CD4-positive, alpha-beta T cell treated with Interleukin-6 at 100 ng/mL for 8 hours (primary cell): ENCODE measurements around the gene CTSC.
A peak's percentile ranks its signal among the peaks of the same experiment; 100 is the strongest.

Experiments used
- DNase-seq: peaks from one replicate; pipeline ENCODE4 v3.0.0-alpha.2; 2020; ENCODE audit warnings: mixed read lengths, low spot score

The CTSC gene

DNA sequence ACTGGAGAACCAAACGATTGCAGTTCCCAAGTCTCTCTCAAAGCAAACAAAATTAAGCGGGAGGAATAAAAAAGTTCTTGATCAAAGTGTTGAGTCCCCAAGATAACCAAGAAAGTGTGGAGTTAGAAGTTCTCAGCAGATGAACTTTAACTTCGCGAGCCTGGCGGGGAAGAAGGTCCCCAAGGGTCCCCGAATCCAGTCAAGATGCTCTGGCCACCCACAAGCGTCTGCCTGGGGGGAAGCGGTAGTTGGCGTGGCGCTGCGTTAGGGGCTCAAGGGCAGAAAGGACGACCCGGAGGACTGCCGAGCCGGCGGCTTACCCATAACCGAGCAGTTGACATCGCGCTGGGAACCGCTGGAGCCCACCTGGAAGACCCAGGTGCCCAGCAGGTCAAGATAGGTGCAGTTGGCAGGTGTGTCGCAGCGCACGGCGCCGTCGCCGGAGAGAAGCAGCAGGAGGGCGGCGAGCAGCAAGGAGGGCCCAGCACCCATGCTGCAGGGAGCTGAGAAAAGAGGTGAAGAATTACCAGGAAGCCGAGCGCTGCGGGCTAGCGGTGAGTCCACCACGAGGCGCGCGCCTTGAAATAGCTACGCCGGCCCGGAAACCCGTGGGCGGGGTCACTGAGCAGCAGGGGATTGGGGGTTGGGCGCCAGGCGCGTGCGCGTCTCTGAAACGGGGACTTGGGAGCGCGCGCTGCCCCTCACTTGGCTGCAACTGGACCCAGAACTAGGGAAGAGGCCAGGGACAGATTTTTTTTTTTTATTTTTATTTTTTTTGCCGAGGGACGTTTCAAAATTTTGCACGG is at the start of gene CTSC:
CTSC (minus strand) TSS at position 556 of the 806 bp plus-strand sequence; CDS start at position 492, 64 bp downstream.
- peak; percentile 91 for DNase-seq

GRCh38 chr11:88384669-88385005 is 47.1 kb upstream of the CTSC start:
- no peak for DNase-seq

DNA sequence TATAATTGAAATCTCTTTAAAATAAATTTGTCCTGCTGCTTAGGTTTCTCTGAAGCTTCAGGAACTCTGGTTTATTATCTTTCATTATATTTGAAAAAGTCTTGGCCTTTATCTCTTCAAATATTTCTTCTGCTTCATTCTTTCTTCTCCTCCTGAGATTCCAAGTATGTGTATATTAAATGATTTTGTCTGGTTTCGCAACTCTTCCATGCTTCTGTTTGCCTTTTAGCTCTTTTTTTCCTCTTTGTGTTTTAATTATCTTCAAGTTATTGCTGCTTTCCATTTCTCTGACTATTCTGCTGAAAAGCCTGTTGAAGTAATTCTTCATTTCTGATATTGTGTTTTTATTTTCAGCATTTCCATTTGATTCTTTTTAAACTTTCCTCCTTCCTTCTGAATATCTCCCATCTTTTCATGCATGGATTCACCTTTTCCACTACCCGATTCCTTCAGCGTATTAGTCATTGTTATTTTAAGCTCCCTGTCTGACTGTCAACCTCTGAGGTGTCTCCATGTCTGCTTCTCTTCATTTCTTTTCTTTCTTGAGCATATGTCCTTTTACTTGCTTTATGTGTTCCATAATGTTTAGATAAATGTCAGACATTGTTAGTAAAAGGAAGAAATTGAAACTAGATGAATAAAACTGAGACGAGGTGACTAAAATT is 46.6 kb upstream of the CTSC start:
- DNase-seq, result no peak

- DNase-seq, result no peak
Measured at GRCh38 chr11:88383447-88383846, 45.9 kb upstream of the CTSC start.

- no peak for DNase-seq
Measured at GRCh38 chr11:88379130-88379529, 41.6 kb upstream of the CTSC start.

DNA sequence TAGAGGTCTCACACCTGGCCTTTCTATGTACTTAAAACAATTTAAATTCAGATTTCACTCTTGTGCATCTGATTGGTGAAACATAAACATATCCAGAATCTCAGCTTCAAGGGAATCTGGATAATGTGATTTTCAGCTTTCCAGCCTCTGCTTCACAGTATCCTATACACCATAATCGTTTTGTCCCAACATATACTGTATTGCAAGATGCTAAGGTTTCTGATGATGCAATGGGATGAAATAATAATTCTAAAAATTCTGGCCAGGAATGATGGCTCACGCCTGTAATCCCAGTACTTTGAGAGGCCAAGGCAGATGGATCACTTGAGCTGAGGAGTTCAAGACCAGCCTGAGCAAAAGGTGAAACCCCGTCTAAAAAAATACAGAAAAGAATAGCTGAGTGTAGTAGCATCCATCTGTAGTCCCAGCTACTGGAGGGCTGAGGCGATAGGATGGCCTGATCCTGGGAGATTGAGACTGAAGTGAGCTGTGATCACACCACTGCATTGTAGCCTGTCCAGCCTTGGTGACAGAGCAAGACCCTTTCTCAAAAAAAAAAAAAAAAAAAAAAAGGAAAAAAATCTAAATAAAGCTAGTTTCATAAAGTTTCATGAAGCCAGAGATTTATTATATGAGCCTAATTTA is 41.0 kb upstream of the CTSC start:
- no peak for DNase-seq

DNA sequence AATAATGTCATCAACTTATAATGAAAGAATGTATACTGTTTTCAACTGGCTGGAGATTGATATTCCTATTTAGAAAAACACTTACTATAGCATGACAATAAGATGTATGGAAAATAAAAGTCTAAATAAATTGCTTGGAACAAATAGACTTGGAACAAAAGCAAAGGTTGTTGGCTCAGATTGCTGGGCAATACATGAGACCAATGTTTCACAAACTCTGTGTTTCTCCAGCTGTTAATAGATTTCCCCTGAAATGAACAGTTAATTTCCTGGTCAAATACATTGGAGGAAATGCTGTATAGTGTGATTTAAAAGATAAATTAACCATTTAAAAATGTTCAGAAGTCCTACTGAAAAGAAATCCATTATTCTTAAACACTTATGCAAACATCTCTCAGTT is 40.1 kb upstream of the CTSC start:
- DNase-seq, result no peak

DNA sequence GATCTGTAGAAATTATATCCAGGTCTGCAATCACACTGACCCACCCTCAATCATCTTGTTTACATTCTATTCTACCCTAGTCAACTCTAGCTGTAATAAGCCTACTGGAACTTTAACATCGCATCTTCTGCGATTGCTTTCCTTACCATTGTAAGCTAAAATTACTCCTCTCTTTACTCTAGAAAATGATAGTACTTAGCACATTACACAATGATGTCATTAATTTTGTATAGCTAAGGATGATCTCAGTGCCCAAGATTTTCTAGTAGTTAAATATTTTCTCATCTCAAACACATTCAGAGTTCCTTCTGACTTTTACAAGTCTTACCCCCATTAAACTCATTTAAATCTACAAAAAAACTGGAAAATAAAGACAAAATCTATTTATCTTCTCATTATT is 39.6 kb upstream of the CTSC start:
- DNase-seq, result no peak

GRCh38 chr11:88375927-88376470 is 38.5 kb upstream of the CTSC start:
- DNase-seq, result no peak

DNA sequence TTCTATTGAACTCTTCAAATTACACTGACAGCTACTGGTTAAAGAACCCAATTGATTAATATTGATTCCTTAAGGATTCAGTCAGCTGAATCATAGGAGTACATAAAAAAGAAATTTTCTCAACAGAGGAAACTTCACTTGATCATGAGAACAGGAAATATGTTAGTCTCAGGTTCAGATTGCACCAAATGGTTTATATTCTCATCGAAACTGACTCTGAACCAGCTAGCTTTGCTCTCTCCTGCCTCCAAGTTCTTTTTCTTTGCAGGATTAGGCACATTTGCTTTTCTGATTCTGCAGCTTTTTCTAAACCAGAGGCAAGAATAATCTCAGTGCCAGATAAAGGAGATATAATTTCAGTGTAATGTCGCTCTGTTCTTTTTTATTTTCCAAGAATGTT is 33.2 kb upstream of the CTSC start:
- no peak for DNase-seq

GRCh38 chr11:88367310-88367709 is 29.8 kb upstream of the CTSC start:
- DNase-seq, result peak; percentile 25

GRCh38 chr11:88363648-88364065 is 26.1 kb upstream of the CTSC start:
- no peak for DNase-seq

GRCh38 chr11:88363004-88363403 is 25.5 kb upstream of the CTSC start:
- DNase-seq, result no peak

GRCh38 chr11:88360141-88360540 is 22.6 kb upstream of the CTSC start:
- DNase-seq, result no peak

DNA sequence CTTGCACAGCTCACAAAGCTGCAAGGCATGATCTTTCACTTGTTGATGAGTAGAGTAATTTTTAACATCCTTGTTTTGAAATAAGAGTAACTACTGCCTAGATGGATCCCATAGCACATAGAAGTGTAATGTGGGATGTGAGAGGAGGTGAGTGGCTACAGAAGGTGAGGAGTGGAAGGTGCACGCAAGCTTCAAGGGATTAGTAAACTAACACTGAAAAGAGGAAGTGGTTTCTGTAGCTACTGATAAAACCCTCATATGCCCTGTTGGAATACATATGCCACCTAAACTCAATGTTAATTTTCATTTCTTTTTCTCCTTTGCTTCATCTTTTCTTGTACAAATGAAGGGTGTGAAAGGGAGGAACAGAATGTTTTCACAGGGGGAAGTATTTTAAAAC is 22.0 kb upstream of the CTSC start:
- no peak for DNase-seq

- DNase-seq, result no peak
Measured at GRCh38 chr11:88359114-88359513, 21.6 kb upstream of the CTSC start.

- no peak for DNase-seq
Measured at GRCh38 chr11:88358040-88358431, 20.5 kb upstream of the CTSC start.

GRCh38 chr11:88357323-88358039 is 19.9 kb upstream of the CTSC start:
- no peak for DNase-seq

- no peak for DNase-seq
Measured at GRCh38 chr11:88355887-88356286, 18.4 kb upstream of the CTSC start.

DNA sequence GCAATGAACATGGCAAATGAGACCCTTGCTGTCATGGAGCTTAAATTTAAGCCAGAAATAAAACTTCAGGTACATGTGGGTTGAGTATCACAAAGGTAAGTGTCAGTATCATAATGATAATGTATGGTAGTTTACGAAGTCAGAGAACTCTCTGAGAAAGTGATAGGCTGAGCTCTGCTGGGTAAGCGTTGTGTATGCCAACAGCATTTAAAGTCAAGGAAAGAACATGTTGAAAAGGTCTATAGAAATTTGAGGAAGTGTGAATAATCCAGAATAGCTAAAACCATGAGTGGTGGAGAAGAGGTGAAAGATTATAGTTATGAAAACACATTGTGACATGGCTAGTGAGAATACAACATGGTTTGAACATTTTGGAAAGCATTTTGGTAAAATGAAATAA is 17.4 kb upstream of the CTSC start:
- no peak for DNase-seq

- DNase-seq, result no peak
Measured at GRCh38 chr11:88353835-88354496, 16.4 kb upstream of the CTSC start.

- no peak for DNase-seq
Measured at GRCh38 chr11:88353386-88353785, 15.8 kb upstream of the CTSC start.
